Heart left ventricle (tissue), 13 donors: Measurements from ENCODE around the gene NUP58.

Experiments
- POLR2A ChIP-seq, 2 donors: fragments of 450-650 bp; IDR thresholded peaks; one replicate each; pipeline ENCODE4 v1.6.1; 2017; ENCODE audit warnings: antibody characterized with exemption in 2 of 2, mild to moderate bottlenecking in 2 of 2, moderate library complexity in 2 of 2
- TF ChIP-seq, protein P1 (sequence below), 12 donors: fragments of 200-600 bp; sonication (generic) in 4 of 12; IDR thresholded peaks; one replicate each; pipeline versions ENCODE4 v1.5.0 to v1.8.0; 2018 to 2022; ENCODE audit warnings: antibody characterized with exemption in 12 of 12, mild to moderate bottlenecking in 5 of 12
- donor health status: ischemic (EF 13 %, LVEDD 7.1; RV severe dilation, severe dysfunction).
- donor health status: DM: no; HTN: yes; CAD: no.
- donor health status: DM: no; HTN: no; CAD: no.
- donor health status: ischemic (EF 25% LVEDD 6.9; RV normal size, moderate dysfunction).
- donor health status: ischemic (EF 25% LVEDD 5.7; RV mildly dilated, moderate dysfunction).
- donor health status: ischemic (EF 35%, LVEDD 5.7; RV mildly dilated, moderate dysfunction).
- donor health status: nonischemic (EF 11% LVEDD 7.7; RV severe dilation, severe dysfunction).
- donor health status: DM: yes; HTN: yes; CAD: no.
- donor health status: PGD.
- donor health status: ischemic (EF 29% LVEDD 5.4; RV normal size, mild dysfunction).
- donor health status: nonischemic (EF 23%, LVEDD 6.1; RV moderate dilation, normal function).

GRCh38 chr13:25380741-25381324 is 79.4 kb downstream of the NUP58 start:
- TF ChIP-seq, protein P1, sequence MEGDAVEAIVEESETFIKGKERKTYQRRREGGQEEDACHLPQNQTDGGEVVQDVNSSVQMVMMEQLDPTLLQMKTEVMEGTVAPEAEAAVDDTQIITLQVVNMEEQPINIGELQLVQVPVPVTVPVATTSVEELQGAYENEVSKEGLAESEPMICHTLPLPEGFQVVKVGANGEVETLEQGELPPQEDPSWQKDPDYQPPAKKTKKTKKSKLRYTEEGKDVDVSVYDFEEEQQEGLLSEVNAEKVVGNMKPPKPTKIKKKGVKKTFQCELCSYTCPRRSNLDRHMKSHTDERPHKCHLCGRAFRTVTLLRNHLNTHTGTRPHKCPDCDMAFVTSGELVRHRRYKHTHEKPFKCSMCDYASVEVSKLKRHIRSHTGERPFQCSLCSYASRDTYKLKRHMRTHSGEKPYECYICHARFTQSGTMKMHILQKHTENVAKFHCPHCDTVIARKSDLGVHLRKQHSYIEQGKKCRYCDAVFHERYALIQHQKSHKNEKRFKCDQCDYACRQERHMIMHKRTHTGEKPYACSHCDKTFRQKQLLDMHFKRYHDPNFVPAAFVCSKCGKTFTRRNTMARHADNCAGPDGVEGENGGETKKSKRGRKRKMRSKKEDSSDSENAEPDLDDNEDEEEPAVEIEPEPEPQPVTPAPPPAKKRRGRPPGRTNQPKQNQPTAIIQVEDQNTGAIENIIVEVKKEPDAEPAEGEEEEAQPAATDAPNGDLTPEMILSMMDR (IDR thresholded peaks at IDR 0.05): no peak
- TF ChIP-seq POLR2A (IDR thresholded peaks at IDR 0.05): no peak
